Prostate gland (tissue), 2 donors: ENCODE measurements around the gene BARHL2.

Experiments
- POLR2AphosphoS5 ChIP-seq: sonication (generic); formaldehyde crosslinking; IDR thresholded peaks from one replicate; pipeline ENCODE4 v1.6.1; 2017; ENCODE audit warnings: antibody characterized with exemption
- TF ChIP-seq, protein P1 (sequence below), 4 experiments: fragments of 200-600 bp in 2 of 4; fragments of 450-650 bp in 2 of 4; sonication (generic) in 2 of 4; IDR thresholded peaks; 1 replicate in 3 of 4; 2 replicates in 1 of 4; pipeline ENCODE4 v1.5.1; 2016 to 2019; ENCODE audit warnings: antibody characterized with exemption in 4 of 4, mild to moderate bottlenecking in 2 of 4, moderate library complexity in 2 of 4

- TF ChIP-seq, protein P1, sequence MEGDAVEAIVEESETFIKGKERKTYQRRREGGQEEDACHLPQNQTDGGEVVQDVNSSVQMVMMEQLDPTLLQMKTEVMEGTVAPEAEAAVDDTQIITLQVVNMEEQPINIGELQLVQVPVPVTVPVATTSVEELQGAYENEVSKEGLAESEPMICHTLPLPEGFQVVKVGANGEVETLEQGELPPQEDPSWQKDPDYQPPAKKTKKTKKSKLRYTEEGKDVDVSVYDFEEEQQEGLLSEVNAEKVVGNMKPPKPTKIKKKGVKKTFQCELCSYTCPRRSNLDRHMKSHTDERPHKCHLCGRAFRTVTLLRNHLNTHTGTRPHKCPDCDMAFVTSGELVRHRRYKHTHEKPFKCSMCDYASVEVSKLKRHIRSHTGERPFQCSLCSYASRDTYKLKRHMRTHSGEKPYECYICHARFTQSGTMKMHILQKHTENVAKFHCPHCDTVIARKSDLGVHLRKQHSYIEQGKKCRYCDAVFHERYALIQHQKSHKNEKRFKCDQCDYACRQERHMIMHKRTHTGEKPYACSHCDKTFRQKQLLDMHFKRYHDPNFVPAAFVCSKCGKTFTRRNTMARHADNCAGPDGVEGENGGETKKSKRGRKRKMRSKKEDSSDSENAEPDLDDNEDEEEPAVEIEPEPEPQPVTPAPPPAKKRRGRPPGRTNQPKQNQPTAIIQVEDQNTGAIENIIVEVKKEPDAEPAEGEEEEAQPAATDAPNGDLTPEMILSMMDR (IDR thresholded peaks at IDR 0.05), result no peak
- TF ChIP-seq POLR2AphosphoS5, result no peak
Measured at GRCh38 chr1:90728502-90729287, 11.6 kb upstream of the BARHL2 start.
